Measurements from ENCODE around the gene ROR1.

Gene ROR1

DNA sequence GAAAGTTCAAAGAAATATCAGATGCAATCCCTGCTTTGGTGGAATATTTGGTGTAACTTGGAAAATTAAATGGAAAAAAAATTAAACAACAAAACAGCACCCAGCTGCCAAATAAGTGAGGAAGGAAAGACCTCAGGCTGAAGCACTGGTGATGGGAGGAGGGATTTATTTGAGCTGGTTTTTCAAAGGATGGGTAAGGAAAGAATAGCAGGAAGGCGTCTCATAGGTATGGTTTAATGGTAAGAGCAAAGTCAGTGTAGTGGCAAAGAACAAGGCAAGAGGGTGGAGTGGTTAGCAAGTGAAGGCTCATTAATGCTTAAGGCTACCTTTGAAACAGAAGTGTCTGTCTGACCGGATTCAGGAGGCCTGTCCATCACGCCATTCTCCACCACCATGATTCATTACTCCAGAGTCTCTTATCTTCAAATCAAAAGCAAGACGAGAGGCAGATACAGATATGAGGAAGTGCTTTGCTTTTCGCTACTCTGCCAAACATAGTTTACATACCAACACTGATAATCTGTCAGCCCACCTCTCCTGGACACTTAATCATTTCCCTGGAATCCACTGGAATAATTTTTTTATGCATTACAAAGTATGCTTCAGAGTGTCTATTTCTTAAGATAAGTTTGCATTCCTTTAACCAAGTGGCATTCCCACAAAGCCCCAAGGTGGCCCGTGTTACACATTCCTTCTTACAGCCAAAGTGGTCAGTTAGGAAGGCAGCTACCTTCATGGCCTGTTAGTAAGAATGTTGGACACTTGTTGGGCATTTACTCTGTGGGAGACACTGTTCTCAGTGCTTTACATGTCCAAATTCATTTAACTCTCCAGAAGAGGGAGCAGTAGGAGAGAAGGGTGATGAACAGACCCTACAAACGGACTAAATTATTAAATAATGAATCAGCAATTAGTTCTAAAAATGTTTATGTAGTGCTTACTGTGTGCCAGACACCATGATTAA is 146.6 kb downstream of the ROR1 start:
- H2AFZ ChIP-seq (ENCODE audit: low read depth, low read length), result no peak overlapping the region
- no peaks in the 10 kb centered on the region for H3K9me3 ChIP-seq (ENCODE audit: insufficient read depth, low read length, severe bottlenecking)
- H3K36me3 ChIP-seq (ENCODE audit: insufficient read depth, low read length), result no peaks in the 10 kb centered on the region
- no peaks in the 10 kb centered on the region for H4K20me1 ChIP-seq (ENCODE audit: insufficient read depth, low read length)
- no peaks in the 10 kb centered on the region for H3K79me2 ChIP-seq (ENCODE audit: insufficient read depth, low read length)
- H3K4me1 ChIP-seq (ENCODE audit: insufficient read depth, low read length), result no peaks in the 10 kb centered on the region
- ATAC-seq (ENCODE audit: insufficient read depth, low read depth) (no peak), DNase-seq (no peak)
- no peaks in the 10 kb centered on the region for H3K27me3 ChIP-seq (ENCODE audit: insufficient read depth, low read length, poor library complexity)
- no peak overlapping the region for H3K4me2 ChIP-seq (ENCODE audit: insufficient read depth, low read length)
- H3K27ac ChIP-seq (ENCODE audit: low read length), result no peak overlapping the region
- no peak overlapping the region for H3K4me3 ChIP-seq (ENCODE audit: low read depth in 1 of 2, low read length in 2 of 2)
- TF ChIP-seq EZH2 (IDR thresholded peaks at IDR 0.05; ENCODE audit: borderline replicate concordance, low read depth, low read length, severe bottlenecking), result no peak
- TF ChIP-seq, protein P1, sequence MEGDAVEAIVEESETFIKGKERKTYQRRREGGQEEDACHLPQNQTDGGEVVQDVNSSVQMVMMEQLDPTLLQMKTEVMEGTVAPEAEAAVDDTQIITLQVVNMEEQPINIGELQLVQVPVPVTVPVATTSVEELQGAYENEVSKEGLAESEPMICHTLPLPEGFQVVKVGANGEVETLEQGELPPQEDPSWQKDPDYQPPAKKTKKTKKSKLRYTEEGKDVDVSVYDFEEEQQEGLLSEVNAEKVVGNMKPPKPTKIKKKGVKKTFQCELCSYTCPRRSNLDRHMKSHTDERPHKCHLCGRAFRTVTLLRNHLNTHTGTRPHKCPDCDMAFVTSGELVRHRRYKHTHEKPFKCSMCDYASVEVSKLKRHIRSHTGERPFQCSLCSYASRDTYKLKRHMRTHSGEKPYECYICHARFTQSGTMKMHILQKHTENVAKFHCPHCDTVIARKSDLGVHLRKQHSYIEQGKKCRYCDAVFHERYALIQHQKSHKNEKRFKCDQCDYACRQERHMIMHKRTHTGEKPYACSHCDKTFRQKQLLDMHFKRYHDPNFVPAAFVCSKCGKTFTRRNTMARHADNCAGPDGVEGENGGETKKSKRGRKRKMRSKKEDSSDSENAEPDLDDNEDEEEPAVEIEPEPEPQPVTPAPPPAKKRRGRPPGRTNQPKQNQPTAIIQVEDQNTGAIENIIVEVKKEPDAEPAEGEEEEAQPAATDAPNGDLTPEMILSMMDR (IDR thresholded peaks at IDR 0.05; ENCODE audit: borderline replicate concordance, extremely low read depth, low read length, poor library complexity, severe bottlenecking), result no peak
- no peak overlapping the region for H3K9ac ChIP-seq (ENCODE audit: low read depth, low read length)

DNA sequence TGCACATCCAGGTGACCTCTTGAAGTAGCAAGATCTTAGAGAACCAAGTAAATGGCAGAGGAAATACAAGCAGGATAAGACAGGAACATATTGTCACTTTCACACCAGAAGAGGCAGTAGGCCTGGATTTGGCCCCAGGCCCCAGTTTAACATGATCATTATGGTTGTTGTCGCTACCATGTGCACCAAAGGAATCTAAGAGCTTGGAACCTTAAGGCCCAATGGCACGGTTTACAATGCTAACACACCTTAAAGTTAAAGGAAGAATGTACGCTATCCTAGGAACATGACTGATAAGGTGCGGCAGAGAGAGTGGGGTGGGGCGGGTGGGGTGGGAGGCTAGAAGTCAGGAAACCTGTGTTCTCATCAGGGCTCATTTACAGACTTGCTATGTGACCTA is 147.5 kb downstream of the ROR1 start:
- Histone ChIP-seq H2AFZ (ENCODE audit: low read depth, low read length) (no peak overlapping the region), H3K27me3 (ENCODE audit: insufficient read depth, low read length, poor library complexity) (no peaks in the 10 kb centered on the region), H3K4me1 (ENCODE audit: insufficient read depth, low read length) (no peaks in the 10 kb centered on the region), H3K4me3 (ENCODE audit: low read depth in 1 of 2, low read length in 2 of 2) (no peak overlapping the region), H3K9ac (ENCODE audit: low read depth, low read length) (no peak overlapping the region), H3K79me2 (ENCODE audit: insufficient read depth, low read length) (no peaks in the 10 kb centered on the region), H3K4me2 (ENCODE audit: insufficient read depth, low read length) (no peak overlapping the region), H4K20me1 (ENCODE audit: insufficient read depth, low read length) (no peaks in the 10 kb centered on the region), H3K9me3 (ENCODE audit: insufficient read depth, low read length, severe bottlenecking) (no peaks in the 10 kb centered on the region), H3K36me3 (ENCODE audit: insufficient read depth, low read length) (no peaks in the 10 kb centered on the region), H3K27ac (ENCODE audit: low read length) (no peak overlapping the region)
- TF ChIP-seq, protein P1 (IDR thresholded peaks at IDR 0.05; ENCODE audit: borderline replicate concordance, extremely low read depth, low read length, poor library complexity, severe bottlenecking), result no peak
- TF ChIP-seq EZH2 (IDR thresholded peaks at IDR 0.05; ENCODE audit: borderline replicate concordance, low read depth, low read length, severe bottlenecking), result no peak
- ATAC-seq (ENCODE audit: insufficient read depth, low read depth) (no peak), DNase-seq (no peak)

DNA sequence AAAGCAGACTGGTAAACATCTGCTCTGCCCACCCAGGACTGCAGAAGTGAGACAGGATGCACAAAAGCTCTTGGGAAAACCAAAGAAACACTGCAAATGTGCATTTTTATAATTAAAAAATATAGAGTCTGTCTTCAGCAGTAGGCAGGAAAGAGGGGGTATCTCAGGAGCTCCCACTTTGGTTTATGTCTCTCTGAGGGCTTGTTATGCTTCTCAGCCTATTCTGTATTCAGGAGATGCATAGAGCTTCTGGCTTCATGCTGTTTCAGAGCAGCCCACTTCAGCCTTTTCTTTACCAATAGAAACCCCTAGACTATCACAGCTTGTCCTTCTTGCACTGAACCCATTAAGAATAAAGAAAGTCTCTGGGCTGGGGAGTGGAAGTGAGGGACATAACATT is 148.0 kb downstream of the ROR1 start:
- TF ChIP-seq, protein P1 (IDR thresholded peaks at IDR 0.05; ENCODE audit: borderline replicate concordance, extremely low read depth, low read length, poor library complexity, severe bottlenecking), result no peak
- TF ChIP-seq EZH2 (IDR thresholded peaks at IDR 0.05; ENCODE audit: borderline replicate concordance, low read depth, low read length, severe bottlenecking), result no peak
- Histone ChIP-seq H3K27me3 (ENCODE audit: insufficient read depth, low read length, poor library complexity) (no peaks in the 10 kb centered on the region), H3K36me3 (ENCODE audit: insufficient read depth, low read length) (no peaks in the 10 kb centered on the region), H3K9ac (ENCODE audit: low read depth, low read length) (no peak overlapping the region), H2AFZ (ENCODE audit: low read depth, low read length) (no peak overlapping the region), H3K79me2 (ENCODE audit: insufficient read depth, low read length) (no peaks in the 10 kb centered on the region), H3K4me1 (ENCODE audit: insufficient read depth, low read length) (no peaks in the 10 kb centered on the region), H4K20me1 (ENCODE audit: insufficient read depth, low read length) (no peaks in the 10 kb centered on the region), H3K9me3 (ENCODE audit: insufficient read depth, low read length, severe bottlenecking) (no peaks in the 10 kb centered on the region), H3K4me3 (ENCODE audit: low read depth in 1 of 2, low read length in 2 of 2) (no peak overlapping the region), H3K27ac (ENCODE audit: low read length) (no peak overlapping the region), H3K4me2 (ENCODE audit: insufficient read depth, low read length) (no peak overlapping the region)
- DNase-seq, result no peak
- no peak for ATAC-seq (ENCODE audit: insufficient read depth, low read depth)
